TTC549 (cell line): ENCODE data around the gene FBXW7.

Experiments used
- FAIRE-seq: peaks from 2 replicates; lab custom pipeline; 2012; peaks lifted over from hg19 to GRCh38; lab: Jason Lieb, UNC

Gene FBXW7

GRCh38 chr4:152510349-152511147 is 25.3 kb downstream of the FBXW7 start:
- no peak for FAIRE-seq

- FAIRE-seq, result no peak
Measured at GRCh38 chr4:152509595-152510225, 26.2 kb downstream of the FBXW7 start.

GRCh38 chr4:152508818-152509217 is 27.1 kb downstream of the FBXW7 start:
- FAIRE-seq, result no peak

GRCh38 chr4:152508386-152508785 is 27.5 kb downstream of the FBXW7 start:
- no peak for FAIRE-seq

- no peak for FAIRE-seq
Measured at GRCh38 chr4:152503653-152504290, 32.1 kb downstream of the FBXW7 start.

GRCh38 chr4:152501846-152502536 is 33.9 kb downstream of the FBXW7 start:
- FAIRE-seq, result no peak

GRCh38 chr4:152500800-152501434 is 35.0 kb downstream of the FBXW7 start:
- peak; percentile 95 for FAIRE-seq

- no peak for FAIRE-seq
Measured at GRCh38 chr4:152500275-152500674, 35.6 kb downstream of the FBXW7 start.

- no peak for FAIRE-seq
Measured at GRCh38 chr4:152499344-152499743, 36.5 kb downstream of the FBXW7 start.

- no peak for FAIRE-seq
Measured at GRCh38 chr4:152494020-152494419, 41.9 kb downstream of the FBXW7 start.

GRCh38 chr4:152488246-152488645 is 47.6 kb downstream of the FBXW7 start:
- no peak for FAIRE-seq

- no peak for FAIRE-seq
Measured at GRCh38 chr4:152486429-152487389, 49.2 kb downstream of the FBXW7 start.

- no peak for FAIRE-seq
Measured at GRCh38 chr4:152485726-152486276, 50.1 kb downstream of the FBXW7 start.

- FAIRE-seq, result no peak
Measured at GRCh38 chr4:152482211-152482610, 53.7 kb downstream of the FBXW7 start.

GRCh38 chr4:152480901-152481300 is 55.0 kb downstream of the FBXW7 start:
- no peak for FAIRE-seq

- FAIRE-seq, result no peak
Measured at GRCh38 chr4:152480326-152480725, 55.6 kb downstream of the FBXW7 start.

- FAIRE-seq, result no peak
Measured at GRCh38 chr4:152479428-152480026, 56.4 kb downstream of the FBXW7 start.

- FAIRE-seq, result no peak
Measured at GRCh38 chr4:152478461-152479237, 57.2 kb downstream of the FBXW7 start.

GRCh38 chr4:152476796-152477195 is 59.1 kb downstream of the FBXW7 start:
- no peak for FAIRE-seq
